ENCODE measurements around the gene LYST.

LYST gene

DNA sequence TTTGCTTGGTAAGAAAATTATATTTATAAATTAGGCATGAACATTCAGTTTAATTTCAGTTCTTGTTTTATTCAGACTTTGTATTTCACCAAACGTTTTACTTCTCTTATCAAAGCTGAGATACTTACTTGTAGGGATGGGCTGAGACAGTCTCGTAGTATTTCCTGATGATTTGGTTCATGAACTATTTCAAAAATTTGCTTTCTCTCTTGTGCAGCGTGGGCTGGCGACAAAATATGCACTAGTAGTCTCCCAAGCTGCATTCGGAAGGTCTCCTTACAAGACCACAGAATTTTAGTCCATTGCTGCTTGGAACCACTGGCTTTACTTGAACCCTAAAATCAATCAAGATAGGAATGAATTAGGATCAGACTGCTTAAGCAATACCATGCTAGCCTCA is 125.4 kb downstream of the LYST start:
- H3K27me3 Mint-ChIP-seq (ENCODE audit: low read depth), result no peaks in the 10 kb centered on the region

DNA sequence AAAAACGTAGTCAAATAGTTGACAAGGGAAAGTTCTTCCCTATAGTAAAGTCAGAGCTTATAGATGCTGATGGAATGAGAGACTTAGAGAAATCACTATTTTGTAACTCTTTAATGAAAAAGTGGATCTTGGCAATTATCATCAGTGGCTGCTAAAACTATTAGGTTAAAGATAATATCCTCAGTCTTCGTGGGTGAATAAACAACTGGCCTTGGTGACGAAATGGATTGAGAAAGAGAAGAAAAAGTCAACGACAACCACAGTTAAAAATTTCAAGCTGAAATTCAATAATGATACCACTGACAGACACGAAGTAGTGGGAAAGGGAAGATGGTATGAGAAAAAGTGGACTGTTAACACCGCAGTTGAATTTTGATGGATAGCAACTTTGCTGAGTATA is 127.1 kb downstream of the LYST start:
- Mint-ChIP-seq H3K4me3 (no peak overlapping the region), H3K27ac (no peak overlapping the region), H3K27me3 (ENCODE audit: low read depth) (no peaks in the 10 kb centered on the region), H3K36me3 (ENCODE audit: low read depth) (peaks cover 17% of the 10 kb centered on the region), H3K9me3 (no peaks in the 10 kb centered on the region), H3K4me1 (no peaks in the 10 kb centered on the region)
- TF ChIP-seq, protein P1, sequence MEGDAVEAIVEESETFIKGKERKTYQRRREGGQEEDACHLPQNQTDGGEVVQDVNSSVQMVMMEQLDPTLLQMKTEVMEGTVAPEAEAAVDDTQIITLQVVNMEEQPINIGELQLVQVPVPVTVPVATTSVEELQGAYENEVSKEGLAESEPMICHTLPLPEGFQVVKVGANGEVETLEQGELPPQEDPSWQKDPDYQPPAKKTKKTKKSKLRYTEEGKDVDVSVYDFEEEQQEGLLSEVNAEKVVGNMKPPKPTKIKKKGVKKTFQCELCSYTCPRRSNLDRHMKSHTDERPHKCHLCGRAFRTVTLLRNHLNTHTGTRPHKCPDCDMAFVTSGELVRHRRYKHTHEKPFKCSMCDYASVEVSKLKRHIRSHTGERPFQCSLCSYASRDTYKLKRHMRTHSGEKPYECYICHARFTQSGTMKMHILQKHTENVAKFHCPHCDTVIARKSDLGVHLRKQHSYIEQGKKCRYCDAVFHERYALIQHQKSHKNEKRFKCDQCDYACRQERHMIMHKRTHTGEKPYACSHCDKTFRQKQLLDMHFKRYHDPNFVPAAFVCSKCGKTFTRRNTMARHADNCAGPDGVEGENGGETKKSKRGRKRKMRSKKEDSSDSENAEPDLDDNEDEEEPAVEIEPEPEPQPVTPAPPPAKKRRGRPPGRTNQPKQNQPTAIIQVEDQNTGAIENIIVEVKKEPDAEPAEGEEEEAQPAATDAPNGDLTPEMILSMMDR (IDR thresholded peaks at IDR 0.05; ENCODE audit: unreplicated experiment in 3 of 3), result no peak

More for the DNA sequence above, 125.4 kb downstream of the LYST start:
- H3K27ac Mint-ChIP-seq, result no peak overlapping the region
- H3K4me3 Mint-ChIP-seq, result no peak overlapping the region
- no peaks in the 10 kb centered on the region for H3K9me3 Mint-ChIP-seq
- H3K4me1 Mint-ChIP-seq, result no peaks in the 10 kb centered on the region
- TF ChIP-seq, protein P1 (IDR thresholded peaks at IDR 0.05; ENCODE audit: unreplicated experiment in 3 of 3), result no peak
- H3K36me3 Mint-ChIP-seq (ENCODE audit: low read depth), result peaks cover 17% of the 10 kb centered on the region

GRCh38 chr1:235739124-235739523 is 127.6 kb downstream of the LYST start:
- H3K4me3 Mint-ChIP-seq, result no peak overlapping the region
- no peaks in the 10 kb centered on the region for H3K9me3 Mint-ChIP-seq
- no peaks in the 10 kb centered on the region for H3K4me1 Mint-ChIP-seq
- H3K27me3 Mint-ChIP-seq (ENCODE audit: low read depth), result no peaks in the 10 kb centered on the region
- no peak overlapping the region for H3K27ac Mint-ChIP-seq
- TF ChIP-seq, protein P1 (IDR thresholded peaks at IDR 0.05; ENCODE audit: unreplicated experiment in 3 of 3), result no peak
- H3K36me3 Mint-ChIP-seq (ENCODE audit: low read depth), result peaks cover 17% of the 10 kb centered on the region

DNA sequence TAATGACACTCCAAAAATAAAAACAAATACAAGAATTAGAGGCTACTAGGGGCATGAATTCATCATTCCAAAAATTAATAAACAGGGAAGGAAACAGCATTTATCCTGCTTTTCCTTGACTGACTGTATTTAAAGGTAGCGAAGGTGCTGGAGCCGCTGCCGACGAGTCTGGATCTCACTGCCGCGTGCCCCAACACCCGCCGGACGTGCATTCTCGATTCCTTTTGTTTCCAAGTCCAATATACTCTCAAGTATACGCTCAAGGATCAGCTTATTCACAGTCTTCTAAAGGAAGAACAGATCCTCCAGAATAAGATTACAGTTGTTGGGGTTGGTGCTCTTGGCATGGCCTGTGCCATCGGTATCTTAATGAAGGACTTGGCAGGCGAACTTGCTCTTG is 129.0 kb downstream of the LYST start:
- no peaks in the 10 kb centered on the region for H3K27me3 Mint-ChIP-seq (ENCODE audit: low read depth)
- no peaks in the 10 kb centered on the region for H3K4me1 Mint-ChIP-seq
- H3K27ac Mint-ChIP-seq, result no peak overlapping the region
- H3K4me3 Mint-ChIP-seq, result no peak overlapping the region
- H3K36me3 Mint-ChIP-seq (ENCODE audit: low read depth), result peaks cover 14% of the 10 kb centered on the region
- TF ChIP-seq, protein P1 (IDR thresholded peaks at IDR 0.05; ENCODE audit: unreplicated experiment in 3 of 3), result no peak
- no peaks in the 10 kb centered on the region for H3K9me3 Mint-ChIP-seq

GRCh38 chr1:235736263-235736662 is 130.4 kb downstream of the LYST start:
- no peaks in the 10 kb centered on the region for H3K9me3 Mint-ChIP-seq
- TF ChIP-seq, protein P1 (IDR thresholded peaks at IDR 0.05; ENCODE audit: unreplicated experiment in 3 of 3), result no peak
- H3K4me1 Mint-ChIP-seq, result no peaks in the 10 kb centered on the region
- H3K27ac Mint-ChIP-seq, result no peak overlapping the region
- H3K4me3 Mint-ChIP-seq, result no peak overlapping the region
- H3K27me3 Mint-ChIP-seq (ENCODE audit: low read depth), result no peaks in the 10 kb centered on the region
- peaks cover 6% of the 10 kb centered on the region for H3K36me3 Mint-ChIP-seq (ENCODE audit: low read depth)

GRCh38 chr1:235735621-235736020 is 131.1 kb downstream of the LYST start:
- no peak overlapping the region for H3K27ac Mint-ChIP-seq
- TF ChIP-seq, protein P1 (IDR thresholded peaks at IDR 0.05; ENCODE audit: unreplicated experiment in 3 of 3), result no peak
- peaks cover 6% of the 10 kb centered on the region for H3K36me3 Mint-ChIP-seq (ENCODE audit: low read depth)
- H3K9me3 Mint-ChIP-seq, result no peaks in the 10 kb centered on the region
- H3K4me3 Mint-ChIP-seq, result no peak overlapping the region
- H3K4me1 Mint-ChIP-seq, result no peaks in the 10 kb centered on the region
- H3K27me3 Mint-ChIP-seq (ENCODE audit: low read depth), result no peaks in the 10 kb centered on the region

Measured in nephron (organoid).